Upper lobe of left lung (tissue), 6 donors: Measurements from ENCODE around the gene MVP. TPM values are rescaled to one million over a fixed set of nuclear protein-coding genes. Genes with fewer than 3 reads are reported as not detected.
A peak's percentile ranks its signal among the peaks of the same experiment; 100 is the strongest.
"Not testable (repeated sequence)": the region's sequence is repeated elsewhere in the genome, so short reads cannot be mapped to it uniquely, and the experiment has no call there.

Source experiments
- ATAC-seq, 2 donors: fragments of 200-7000 bp; cut with Tn5 transposase; one replicate each; pipeline ENCODE4 v1.9.1; 2022; ENCODE audit warnings: mild to moderate bottlenecking in 2 of 2, moderate library complexity in 2 of 2; ENCODE audit not compliant: low FRiP score in 2 of 2
- DNase-seq, 2 donors: peaks; one replicate each; pipeline ENCODE4 v3.0.0-alpha.2; 2019 to 2020
- H3K27ac ChIP-seq, 4 donors: fragments of 200-600 bp; sonication (generic); one replicate each; pipeline ENCODE4 v1.5.1; 2016 to 2019
- H3K27me3 ChIP-seq, 4 donors: fragments of 200-600 bp; sonication (generic); one replicate each; pipeline ENCODE4 v1.5.1; 2017 to 2019
- H3K36me3 ChIP-seq, 4 donors: fragments of 200-600 bp; sonication (generic); one replicate each; pipeline ENCODE4 v1.5.1; 2016 to 2019
- H3K4me1 ChIP-seq, 4 donors: fragments of 200-600 bp; sonication (generic); one replicate each; pipeline ENCODE4 v1.5.1; 2018 to 2019
- H3K4me3 ChIP-seq, 4 donors: fragments of 200-600 bp; sonication (generic); one replicate each; pipeline ENCODE4 v1.5.1; 2017 to 2019; ENCODE audit warnings: mild to moderate bottlenecking in 2 of 4, moderate library complexity in 1 of 4
- H3K9me3 ChIP-seq, 4 donors: fragments of 200-600 bp; sonication (generic); one replicate each; pipeline ENCODE4 v1.5.1; 2018 to 2019
- EP300 ChIP-seq, 4 donors: sonication (generic); formaldehyde crosslinking; IDR thresholded peaks; one replicate each; pipeline ENCODE4 v1.5.1; 2017; ENCODE audit warnings: antibody characterized with exemption in 4 of 4, control low read depth in 2 of 4
- POLR2A ChIP-seq, 4 donors: fragments of 450-650 bp; IDR thresholded peaks; one replicate each; pipeline ENCODE4 v1.5.1; 2016 to 2017; ENCODE audit warnings: antibody characterized with exemption in 4 of 4, mild to moderate bottlenecking in 2 of 4
- POLR2AphosphoS5 ChIP-seq, 2 donors: sonication (generic); formaldehyde crosslinking; IDR thresholded peaks; one replicate each; pipeline ENCODE4 v1.5.1; 2017; ENCODE audit warnings: antibody characterized with exemption in 2 of 2
- WGBS, 2 donors: methylation state at CpG; one replicate each; pipeline ENCODE4 v1.1.5; 2017 to 2018; 5-methylcytosine and 5-hydroxymethylcytosine counted together
- total RNA-seq, 6 donors: library from RNA; depleted of rRNA in 4 of 6; stranded (reverse); fragments of >200 nt in 4 of 6; gene quantifications; one replicate each; pipeline versions ENCODE4 v1.1.0 to v1.2.1, GENCODE V29; 2016 to 2021
- TF ChIP-seq, protein P1 (sequence below), 6 experiments: fragments of 450-650 bp in 4 of 6; fragments of 200-600 bp in 2 of 6; sonication (generic) in 2 of 6; IDR thresholded peaks; one replicate each; pipeline ENCODE4 v1.5.1; 2016 to 2019; ENCODE audit warnings: antibody characterized with exemption in 6 of 6
- donor health status: DM: no; HTN: no; CAD: no; lungs with moderate emphysema.
- donor health status: DM: no; HTN: yes; CAD: no; lungs with severe emphysema.

MVP gene
- total RNA-seq, 6 donors from 2014 or later = 260 to 411 (median 312) TPM

DNA sequence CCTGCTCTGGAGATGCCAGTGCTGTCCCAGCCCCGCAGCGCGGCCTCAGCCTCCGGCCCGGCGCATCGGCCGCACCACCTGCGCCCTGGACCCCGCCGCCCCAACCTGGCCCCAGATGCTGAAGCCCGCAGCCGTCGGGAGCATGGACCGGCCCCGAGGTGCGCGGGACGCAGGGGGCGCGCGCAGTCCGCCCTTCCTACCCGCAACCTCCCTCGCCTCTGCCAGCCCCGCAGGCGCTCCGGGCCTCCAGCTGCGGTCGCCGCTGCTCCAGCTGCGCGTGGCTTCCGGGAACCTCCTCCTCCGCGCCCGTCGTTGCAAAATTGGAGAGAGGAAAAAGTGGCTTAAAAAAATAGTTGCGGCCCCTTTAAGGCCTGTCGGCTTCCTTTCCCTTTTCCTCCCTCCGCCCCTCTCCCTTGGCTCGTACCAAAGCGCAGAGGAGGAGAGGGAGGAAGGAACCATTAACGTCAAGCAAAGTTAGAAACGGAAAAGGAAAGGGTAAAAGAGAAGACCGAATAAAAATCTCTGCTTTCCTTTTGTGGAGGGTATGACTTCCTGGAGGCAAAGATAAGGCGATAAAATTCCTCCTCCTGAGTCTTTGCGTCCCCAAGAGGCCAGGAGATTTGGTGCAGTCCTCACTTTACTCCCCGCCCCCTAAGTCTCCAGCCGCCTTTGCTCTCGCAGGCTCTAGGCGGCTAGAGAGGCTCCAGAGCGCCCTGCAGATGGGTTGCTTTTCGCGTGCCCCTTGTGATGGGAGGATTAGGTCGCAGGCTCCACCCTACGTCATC, 42.8 kb downstream of the MVP start, which contains the start of gene CDIPT:
Gene CDIPT (minus strand): TSS at position 343 of the 785 bp plus-strand sequence. CDS start 369 bp downstream, outside the sequence.
- 0 to 1% methylated on average over 22 to 33 of the region's 57 CpGs for WGBS, 2 donors
- H3K9me3 ChIP-seq = no peaks in the 10 kb centered on the region
- peaks cover 11 to 31% (median 24%) of the 10 kb centered on the region in 4 donors for H3K36me3 ChIP-seq
- H3K4me1 ChIP-seq = peaks cover 20 to 25% (median 20%) of the 10 kb centered on the region in 4 donors
- H3K27ac ChIP-seq = peak within 1 kb of the TSS; percentile 83 to 93 (median 90)
- TF ChIP-seq POLR2A (IDR thresholded peaks at IDR 0.05) (peak in 3 of 4 donors; percentile 33 to 61 (median 42)), EP300 (IDR thresholded peaks at IDR 0.05) (peak in 1 of 4 donors; percentile 32), POLR2AphosphoS5 (IDR thresholded peaks at IDR 0.05) (peak; percentile 68 to 76)
- TF ChIP-seq, protein P1, sequence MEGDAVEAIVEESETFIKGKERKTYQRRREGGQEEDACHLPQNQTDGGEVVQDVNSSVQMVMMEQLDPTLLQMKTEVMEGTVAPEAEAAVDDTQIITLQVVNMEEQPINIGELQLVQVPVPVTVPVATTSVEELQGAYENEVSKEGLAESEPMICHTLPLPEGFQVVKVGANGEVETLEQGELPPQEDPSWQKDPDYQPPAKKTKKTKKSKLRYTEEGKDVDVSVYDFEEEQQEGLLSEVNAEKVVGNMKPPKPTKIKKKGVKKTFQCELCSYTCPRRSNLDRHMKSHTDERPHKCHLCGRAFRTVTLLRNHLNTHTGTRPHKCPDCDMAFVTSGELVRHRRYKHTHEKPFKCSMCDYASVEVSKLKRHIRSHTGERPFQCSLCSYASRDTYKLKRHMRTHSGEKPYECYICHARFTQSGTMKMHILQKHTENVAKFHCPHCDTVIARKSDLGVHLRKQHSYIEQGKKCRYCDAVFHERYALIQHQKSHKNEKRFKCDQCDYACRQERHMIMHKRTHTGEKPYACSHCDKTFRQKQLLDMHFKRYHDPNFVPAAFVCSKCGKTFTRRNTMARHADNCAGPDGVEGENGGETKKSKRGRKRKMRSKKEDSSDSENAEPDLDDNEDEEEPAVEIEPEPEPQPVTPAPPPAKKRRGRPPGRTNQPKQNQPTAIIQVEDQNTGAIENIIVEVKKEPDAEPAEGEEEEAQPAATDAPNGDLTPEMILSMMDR (IDR thresholded peaks at IDR 0.05) = peak; percentile 54 to 81 (median 70)
- ATAC-seq = peak; percentile 98
- H3K27me3 ChIP-seq = no peaks in the 10 kb centered on the region
- peak within 1 kb of the TSS; percentile 94 to 100 (median 98) for H3K4me3 ChIP-seq
- peak; percentile 92 to 97 for DNase-seq

GRCh38 chr16:29863669-29863984, 43.4 kb downstream of the MVP start:
- WGBS, 2 donors = 32 to 36% methylated on average over 15 to 16 of the region's 16 CpGs
- peak overlapping the region; percentile 83 to 93 (median 90) for H3K27ac ChIP-seq

DNA sequence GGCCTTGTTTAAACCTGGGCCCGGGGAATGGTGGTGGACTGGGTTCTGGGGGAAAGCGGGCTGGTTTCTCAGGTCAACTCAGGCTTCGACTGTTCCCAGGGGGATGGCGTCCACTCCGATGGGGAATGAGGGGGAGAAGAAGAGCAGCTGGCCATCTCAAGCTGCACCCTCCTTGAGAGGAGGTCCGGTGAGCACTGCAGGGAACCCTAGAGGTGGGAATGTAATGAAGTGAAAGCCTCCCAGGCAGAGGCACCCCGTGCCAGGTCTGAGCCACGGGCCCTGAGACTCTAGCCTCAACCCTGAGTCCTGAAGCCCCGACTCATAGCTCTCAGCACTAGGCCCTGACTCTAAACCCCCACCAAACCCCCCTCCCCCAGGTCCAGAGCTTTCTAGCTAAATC, 43.9 kb downstream of the MVP start:
- 82% methylated on average over 9 of the region's 9 CpGs for WGBS, 2 donors

More at GRCh38 chr16:29863669-29863984, 43.4 kb downstream of the MVP start:
- Histone ChIP-seq H3K36me3 (peaks cover 11 to 26% (median 21%) of the 10 kb centered on the region in 4 donors), H3K9me3 (no peaks in the 10 kb centered on the region), H3K27me3 (no peaks in the 10 kb centered on the region), H3K4me3 (peak overlapping the region in 3 of 4 donors; percentile 94 to 100 (median 97)), H3K4me1 (peaks cover 20 to 25% (median 20%) of the 10 kb centered on the region in 4 donors)
- TF ChIP-seq POLR2AphosphoS5 (IDR thresholded peaks at IDR 0.05) (no peak), EP300 (IDR thresholded peaks at IDR 0.05) (no peak), POLR2A (IDR thresholded peaks at IDR 0.05) (no peak)
- TF ChIP-seq, protein P1 (IDR thresholded peaks at IDR 0.05) = no peak
- no peak for DNase-seq
- ATAC-seq = no peak

GRCh38 chr16:29868396-29869009, 48.2 kb downstream of the MVP start:
- TF ChIP-seq, protein P1 (IDR thresholded peaks at IDR 0.05) = no peak
- TF ChIP-seq POLR2AphosphoS5 (IDR thresholded peaks at IDR 0.05) (no peak), EP300 (IDR thresholded peaks at IDR 0.05) (no peak), POLR2A (IDR thresholded peaks at IDR 0.05) (no peak)
- no peak for ATAC-seq
- Histone ChIP-seq H3K36me3 (no peaks in the 10 kb centered on the region), H3K27ac (no peak overlapping the region), H3K9me3 (no peaks in the 10 kb centered on the region), H3K4me3 (no peak overlapping the region), H3K27me3 (no peaks in the 10 kb centered on the region), H3K4me1 (peaks cover 4 to 6% (median 4%) of the 10 kb centered on the region in 4 donors)
- 67 to 84% methylated on average over 8 of the region's 8 CpGs for WGBS, 2 donors
- DNase-seq = no peak

More for the DNA sequence above, 43.9 kb downstream of the MVP start:
- TF ChIP-seq EP300 (IDR thresholded peaks at IDR 0.05) (no peak), POLR2AphosphoS5 (IDR thresholded peaks at IDR 0.05) (no peak)
- Histone ChIP-seq H3K4me3 (no peak overlapping the region), H3K27ac (no peak overlapping the region), H3K9me3 (no peaks in the 10 kb centered on the region), H3K4me1 (peaks cover 20 to 25% (median 20%) of the 10 kb centered on the region in 4 donors), H3K27me3 (no peaks in the 10 kb centered on the region), H3K36me3 (peaks cover 5 to 20% (median 15%) of the 10 kb centered on the region in 4 donors)
- ATAC-seq (no peak), DNase-seq (no peak)

DNA sequence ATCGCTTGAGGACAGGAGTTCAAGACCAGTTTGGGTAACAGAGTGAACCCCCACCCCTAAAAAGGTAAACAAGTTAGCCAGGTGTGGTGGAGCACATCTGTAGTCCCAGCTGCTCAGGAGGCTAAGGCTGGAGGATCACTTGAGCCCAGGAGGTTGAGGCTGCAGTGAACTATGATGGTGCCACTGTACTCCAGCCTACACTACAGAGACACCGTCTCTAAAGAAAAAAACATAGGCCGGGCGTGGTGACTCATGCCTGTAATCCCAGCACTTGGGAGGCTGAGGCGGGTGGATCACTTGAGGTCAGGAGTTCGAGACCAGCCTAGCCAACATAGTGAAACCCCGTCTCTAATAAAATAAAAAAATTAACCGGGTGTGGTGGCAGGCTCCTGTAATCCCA, 48.8 kb downstream of the MVP start:
- not testable (repeated sequence) for H3K4me1 ChIP-seq, H3K27ac ChIP-seq, DNase-seq, H3K27me3 ChIP-seq, H3K4me3 ChIP-seq, ATAC-seq, H3K36me3 ChIP-seq, H3K9me3 ChIP-seq
- 93% methylated on average over 8 of the region's 8 CpGs for WGBS, 2 donors
